HT-29 (cell line): ENCODE measurements around the gene NMB. TPM values are rescaled to one million over a fixed set of nuclear protein-coding genes. Genes with fewer than 3 reads are reported as not detected.

ENCODE experiments used
- DNase-seq: peaks from one replicate; pipeline ENCODE4 v3.0.0-alpha.2; 2015; ENCODE audit warnings: low spot score
- total RNA-seq: library from RNA; depleted of rRNA; stranded (reverse); fragments of >200 nt; shearing (Covaris generic); gene quantifications from 2 replicates; pipeline ENCODE4 v1.2.3, GENCODE V29; 2014; rRNA removed

NMB gene
- total RNA-seq, 1 experiment from 2014 or later, result 96.2 TPM

DNA sequence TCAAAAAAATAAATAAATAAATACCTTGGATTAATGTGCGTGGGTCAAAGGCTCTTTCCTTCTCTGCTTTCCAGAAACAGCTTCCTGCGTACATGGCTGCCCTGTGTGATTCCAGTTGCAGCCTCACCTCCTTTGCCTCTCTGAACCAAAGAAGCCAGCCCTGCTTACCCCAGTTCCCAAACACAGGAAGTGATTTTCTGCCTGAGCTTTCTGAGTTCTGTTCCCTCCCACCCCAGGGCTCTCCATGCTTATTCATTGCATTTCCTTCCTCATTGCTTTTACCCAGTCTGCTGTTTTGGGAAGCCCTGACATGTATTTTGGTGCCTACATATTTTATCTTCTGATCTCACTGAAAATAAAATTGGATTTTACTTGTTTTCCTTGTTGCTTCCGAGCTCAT, 41.8 kb downstream of the NMB start:
- DNase-seq, result no peak

DNA sequence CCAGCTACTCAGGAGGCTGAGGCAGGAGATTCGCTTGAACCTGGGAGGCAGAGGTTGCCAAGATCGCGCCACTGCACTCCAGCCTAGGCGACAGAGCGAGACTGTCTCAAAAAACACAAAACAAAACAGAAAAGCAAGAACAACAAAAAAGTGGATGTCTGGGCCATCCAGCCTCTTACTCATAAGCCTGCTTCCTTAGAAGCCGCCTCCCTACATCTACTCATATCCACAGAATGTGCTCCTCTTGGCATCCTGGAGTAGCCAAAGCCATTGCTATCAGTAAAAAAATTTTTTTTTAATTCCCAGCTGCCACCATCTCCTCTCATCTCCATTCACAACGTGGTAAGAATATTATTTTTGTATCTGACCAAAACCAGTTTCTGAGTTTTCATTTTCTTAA, 46.4 kb downstream of the NMB start:
- DNase-seq, result no peak

DNA sequence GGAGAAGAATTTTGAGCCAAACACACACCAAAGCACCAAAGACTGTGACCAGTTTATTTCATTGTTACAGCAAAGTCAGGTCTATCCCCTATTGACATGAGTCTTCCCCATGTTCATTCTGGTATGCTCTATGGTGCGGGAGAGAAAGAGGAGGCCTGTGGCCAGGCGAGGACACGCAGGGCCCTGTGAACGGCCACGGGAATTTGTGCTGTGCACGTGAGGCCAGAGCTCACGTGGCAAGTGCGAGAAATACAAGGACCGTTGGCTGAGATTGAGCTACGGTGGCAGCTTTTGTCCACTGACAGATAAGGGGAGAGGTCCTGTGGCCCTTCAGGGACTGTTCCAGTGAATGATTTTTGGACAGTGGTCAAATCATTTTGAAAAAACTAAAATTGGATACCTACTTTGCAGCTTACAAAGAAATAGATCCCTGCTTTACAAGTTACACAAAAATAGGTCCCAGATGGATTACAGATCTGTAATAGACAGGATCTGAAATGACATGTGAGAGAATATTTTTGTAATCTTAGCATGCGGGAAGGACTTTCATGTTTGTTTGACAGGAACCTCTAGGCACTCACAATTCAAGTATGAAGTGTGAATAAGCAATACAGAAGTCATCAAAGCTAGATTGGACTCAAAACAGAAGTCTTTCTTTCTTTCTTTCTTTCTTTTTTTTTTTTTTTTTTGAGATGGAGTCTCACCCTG, 48.0 kb downstream of the NMB start:
- DNase-seq, result no peak

DNA sequence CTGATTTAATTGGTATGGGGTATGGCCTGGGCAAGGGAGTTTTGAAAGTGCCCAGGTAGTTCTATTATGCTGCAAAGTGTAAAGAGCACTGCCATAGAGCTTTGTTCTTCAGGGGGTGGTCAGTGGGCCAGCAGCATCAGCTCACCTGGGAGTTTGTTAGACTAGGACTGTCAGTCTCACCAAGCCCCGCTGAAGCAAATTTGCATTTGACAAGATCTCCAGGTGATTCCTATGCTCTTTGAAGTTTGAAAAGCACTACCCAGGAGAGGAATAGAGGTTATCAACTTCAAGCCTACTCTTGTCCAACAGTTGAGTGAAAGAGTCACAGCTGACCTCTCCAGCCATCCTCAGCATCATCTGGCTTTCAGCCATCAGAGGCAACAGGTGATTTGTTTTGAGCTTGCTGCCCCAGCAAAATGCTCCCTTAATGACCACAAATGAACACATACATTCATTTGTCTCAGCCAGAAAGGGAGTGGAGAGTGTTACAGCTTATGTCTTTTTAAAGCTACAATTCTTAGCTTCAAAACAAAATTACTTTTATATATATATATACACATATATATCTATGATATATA, 49.2 kb downstream of the NMB start:
- no peak for DNase-seq

DNA sequence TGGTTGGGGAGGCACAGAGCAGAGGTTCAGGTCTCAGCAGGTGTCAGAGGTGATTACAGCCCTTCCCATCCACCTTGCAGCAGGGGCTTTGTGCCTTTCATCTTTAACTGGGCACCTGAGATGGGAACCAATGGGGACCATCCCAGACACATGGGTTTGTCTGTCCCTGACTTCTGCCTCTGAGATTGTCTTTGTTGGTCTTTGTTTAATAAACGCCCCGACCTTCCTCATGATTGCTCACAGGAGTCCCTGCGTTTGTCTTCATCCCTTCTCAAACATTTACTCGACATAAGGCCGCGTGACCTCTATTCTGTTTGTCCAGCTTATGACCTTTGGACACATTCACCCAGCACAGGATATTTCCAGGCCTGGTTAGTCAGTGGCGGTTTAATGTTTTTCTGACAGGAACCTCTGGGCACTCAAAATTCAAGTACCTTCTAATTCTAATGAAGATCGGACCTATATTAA, 51.3 kb downstream of the NMB start:
- peak; percentile 62 for DNase-seq

DNA sequence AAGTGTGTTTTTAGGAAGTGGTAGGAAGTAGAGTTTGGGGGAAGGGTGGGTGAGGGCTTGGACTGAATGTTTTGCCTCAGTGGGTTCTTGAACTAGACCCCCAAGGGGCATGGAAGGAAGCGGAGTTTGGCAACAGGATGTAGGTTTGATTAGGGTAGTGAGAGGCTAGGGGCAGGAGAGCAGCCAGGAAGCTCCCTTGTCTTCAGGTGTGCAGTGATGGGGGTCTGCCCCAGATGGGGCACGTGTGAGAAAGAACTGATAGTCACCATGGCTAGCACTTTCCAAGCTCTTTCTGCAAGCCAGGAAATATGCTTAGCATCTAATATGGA, 52.5 kb downstream of the NMB start:
- no peak for DNase-seq

Other genes with a start within 250 kb of the NMB start
- 9.7 and 14.1 TPM in 2 replicates for gene ZSCAN2, start 57.2 kb downstream of the NMB start, total RNA-seq
- gene WDR73, start 3.9 kb downstream of the NMB start, total RNA-seq, result 39.9 and 41.2 TPM in 2 replicates
- gene SEC11A, start 57.9 kb upstream of the NMB start, total RNA-seq, result 215 and 238 TPM in 2 replicates
- 22.6 and 27.5 TPM in 2 replicates for gene ZNF592, start 90.4 kb upstream of the NMB start, total RNA-seq
- gene ALPK3, start 159.2 kb upstream of the NMB start, total RNA-seq, result 66.1 and 73.9 TPM in 2 replicates
- gene SLC28A1, start 226.5 kb upstream of the NMB start, total RNA-seq, result 0.08 and 0.13 TPM in 2 replicates